Neuronal stem cell (in vitro differentiated cells): ENCODE data around the gene BCR.

Source experiments
- DNase-seq: peaks from one replicate; pipeline ENCODE4 v3.0.0-alpha.2; 2013; ENCODE audit warnings: low spot score
- H2AFZ ChIP-seq: one replicate; pipeline ENCODE4 v1.6.1; 2013; ENCODE audit warnings: mild to moderate bottlenecking, low read length, inconsistent platforms
- H2AK5ac ChIP-seq: 2 replicates; pipeline ENCODE4 v1.6.1; 2013; ENCODE audit warnings: low read depth, mild to moderate bottlenecking, inconsistent platforms, low read length, moderate library complexity, mixed read lengths
- H2BK120ac ChIP-seq: 2 replicates; pipeline ENCODE4 v1.6.1; 2013; ENCODE audit warnings: low read depth, mild to moderate bottlenecking, inconsistent platforms, low read length, moderate library complexity, mixed read lengths
- H2BK12ac ChIP-seq: one replicate; pipeline ENCODE4 v1.6.1; 2013; ENCODE audit warnings: low read length, inconsistent platforms
- H2BK15ac ChIP-seq: 2 replicates; pipeline ENCODE4 v1.6.1; 2013; ENCODE audit warnings: mild to moderate bottlenecking, low read length, inconsistent platforms, mixed read lengths
- H2BK5ac ChIP-seq: one replicate; pipeline ENCODE4 v1.6.1; 2013; ENCODE audit warnings: inconsistent platforms, mild to moderate bottlenecking, low read length, moderate library complexity
- H3K14ac ChIP-seq: one replicate; pipeline ENCODE4 v1.6.1; 2013; ENCODE audit warnings: low read length, inconsistent platforms
- H3K18ac ChIP-seq: 2 replicates; pipeline ENCODE4 v1.6.1; 2013; ENCODE audit warnings: low read length, inconsistent platforms
- H3K23ac ChIP-seq: 2 replicates; pipeline ENCODE4 v1.6.1; 2013; ENCODE audit warnings: low read depth, mild to moderate bottlenecking, mixed read lengths, low read length, inconsistent platforms; ENCODE audit not compliant: poor library complexity
- H3K27ac ChIP-seq: replicated peaks from 3 replicates; pipeline ENCODE4 v1.5.1; 2013; ENCODE audit warnings: low read length, inconsistent platforms
- H3K27me3 ChIP-seq, 3 experiments: 2 replicates each; pipeline ENCODE4 v1.6.1; 2013; ENCODE audit warnings: low read length in 3 of 3, mild to moderate bottlenecking in 2 of 3, inconsistent platforms in 1 of 3, low read depth in 1 of 3, mixed read lengths in 1 of 3, moderate library complexity in 1 of 3; ENCODE audit not compliant: control insufficient read depth in 3 of 3, insufficient read depth in 3 of 3
- H3K36me3 ChIP-seq, 2 donors: replicated peaks in 1 of 2; 2 replicates each; pipeline ENCODE4 v1.6.1; 2013; ENCODE audit warnings: low read length in 2 of 2; ENCODE audit not compliant: control insufficient read depth in 2 of 2, insufficient read depth in 2 of 2
- H3K4ac ChIP-seq: 2 replicates; pipeline ENCODE4 v1.6.1; 2013; ENCODE audit warnings: inconsistent platforms, mild to moderate bottlenecking, low read length, moderate library complexity
- H3K4me1 ChIP-seq, 2 donors: 1 replicate in 1 of 2; 2 replicates in 1 of 2; pipeline ENCODE4 v1.6.1; 2013; ENCODE audit warnings: low read length in 2 of 2, low read depth in 1 of 2; ENCODE audit not compliant: control insufficient read depth in 2 of 2, insufficient read depth in 1 of 2
- H3K4me2 ChIP-seq: one replicate; pipeline ENCODE4 v1.6.1; 2013; ENCODE audit warnings: mild to moderate bottlenecking, low read length, inconsistent platforms; ENCODE audit not compliant: insufficient read depth, poor library complexity, severe bottlenecking
- H3K4me3 ChIP-seq, 2 donors: 2 replicates each; pipeline ENCODE4 v1.5.1; 2013; ENCODE audit warnings: low read length in 2 of 2, mild to moderate bottlenecking in 2 of 2, inconsistent platforms in 1 of 2, moderate library complexity in 1 of 2
- H3K79me1 ChIP-seq: one replicate; pipeline ENCODE4 v1.6.1; 2013; ENCODE audit warnings: low read depth, mild to moderate bottlenecking, inconsistent platforms, low read length, moderate library complexity
- H3K9ac ChIP-seq: one replicate; pipeline ENCODE4 v1.6.1; 2013; ENCODE audit warnings: mild to moderate bottlenecking, low read depth, low read length, inconsistent platforms; ENCODE audit not compliant: poor library complexity
- H3K9me3 ChIP-seq, 2 donors: replicated peaks in 1 of 2; 2 replicates each; pipeline versions ENCODE3 to v1.6.1; 2013; ENCODE audit warnings: low read length in 2 of 2, mild to moderate bottlenecking in 2 of 2, inconsistent platforms in 1 of 2, low read depth in 1 of 2, mixed read lengths in 1 of 2, moderate library complexity in 1 of 2; ENCODE audit not compliant: control insufficient read depth in 2 of 2, insufficient read depth in 1 of 2
- H4K8ac ChIP-seq: one replicate; pipeline ENCODE4 v1.6.1; 2013; ENCODE audit warnings: low read depth, mild to moderate bottlenecking, inconsistent platforms, low read length, moderate library complexity
- H4K91ac ChIP-seq: one replicate; pipeline ENCODE4 v1.6.1; 2013; ENCODE audit warnings: low read length, low read depth, mild to moderate bottlenecking, inconsistent platforms; ENCODE audit not compliant: poor library complexity
- WGBS, 2 donors: extraction: QIAGEN DNeasy Blood & Tissue Kit; methylation state at CpG; one replicate each; pipeline ENCODE4 v1.1.7; 2013; ENCODE audit warnings: missing lambda C conversion rate in 2 of 2, mixed read lengths in 1 of 2; ENCODE audit not compliant: insufficient read length in 2 of 2, insufficient replicate concordance in 1 of 2; ENCODE audit errors: extremely low coverage in 2 of 2; 5-methylcytosine and 5-hydroxymethylcytosine counted together

The BCR gene

GRCh38 chr22:23232094-23232905 is 52.0 kb downstream of the BCR start:
- no peak overlapping the region for H2BK5ac ChIP-seq
- peak overlapping the region; percentile 67 for H3K18ac ChIP-seq
- no peak overlapping the region for H2BK12ac ChIP-seq
- no peak overlapping the region for H3K27ac ChIP-seq
- H3K36me3 ChIP-seq: peaks cover 0 to 4% of the 10 kb centered on the region in 2 donors
- no peak overlapping the region for H3K4ac ChIP-seq
- no peak overlapping the region for H2BK120ac ChIP-seq
- H3K4me3 ChIP-seq: no peak overlapping the region
- no peak overlapping the region for H2AFZ ChIP-seq
- peaks cover 8 to 26% of the 10 kb centered on the region in 2 donors for H3K9me3 ChIP-seq
- no peak overlapping the region for H3K4me2 ChIP-seq
- no peak overlapping the region for H4K91ac ChIP-seq
- H3K23ac ChIP-seq: peak overlapping the region; percentile 81
- no peak for DNase-seq
- H3K27me3 ChIP-seq: no peaks in the 10 kb centered on the region
- H4K8ac ChIP-seq: no peak overlapping the region
- H2BK15ac ChIP-seq: no peak overlapping the region
- H3K79me1 ChIP-seq: peaks cover 19% of the 10 kb centered on the region
- H3K4me1 ChIP-seq: peaks cover 15 to 33% of the 10 kb centered on the region in 2 donors
- no peak overlapping the region for H2AK5ac ChIP-seq
- no peak overlapping the region for H3K9ac ChIP-seq
- no CpG with 5 or more reads among the region's 9 CpGs for WGBS, 2 donors
- H3K14ac ChIP-seq: no peak overlapping the region

- no peak overlapping the region for H3K14ac ChIP-seq
- H3K9me3 ChIP-seq: peaks cover 4 to 19% of the 10 kb centered on the region in 2 donors
- H2BK15ac ChIP-seq: no peak overlapping the region
- no peak overlapping the region for H3K23ac ChIP-seq
- no CpG with 5 or more reads among the region's 11 CpGs for WGBS, 2 donors
- H4K8ac ChIP-seq: no peak overlapping the region
- H2BK120ac ChIP-seq: no peak overlapping the region
- peak overlapping the region; percentile 40 for H2AK5ac ChIP-seq
- H3K4ac ChIP-seq: no peak overlapping the region
- H4K91ac ChIP-seq: no peak overlapping the region
- no peak overlapping the region for H2AFZ ChIP-seq
- H3K4me3 ChIP-seq: no peak overlapping the region
- peak overlapping the region; percentile 44 for H3K18ac ChIP-seq
- H2BK5ac ChIP-seq: no peak overlapping the region
- DNase-seq: no peak
- no peaks in the 10 kb centered on the region for H3K27me3 ChIP-seq
- no peak overlapping the region for H3K27ac ChIP-seq
- no peak overlapping the region for H2BK12ac ChIP-seq
- peaks cover 16 to 39% of the 10 kb centered on the region in 2 donors for H3K4me1 ChIP-seq
- peaks cover 19% of the 10 kb centered on the region for H3K79me1 ChIP-seq
- peaks cover 0 to 4% of the 10 kb centered on the region in 2 donors for H3K36me3 ChIP-seq
- no peak overlapping the region for H3K9ac ChIP-seq
- H3K4me2 ChIP-seq: no peak overlapping the region
Measured at GRCh38 chr22:23233084-23233531, 52.8 kb downstream of the BCR start.

- Histone ChIP-seq H2BK15ac (no peak overlapping the region), H3K9ac (no peak overlapping the region), H3K14ac (peak overlapping the region; percentile 58), H3K9me3 (peaks cover 4 to 11% of the 10 kb centered on the region in 2 donors), H3K79me1 (peaks cover 24% of the 10 kb centered on the region), H2AK5ac (peak overlapping the region; percentile 72), H3K18ac (no peak overlapping the region), H4K8ac (no peak overlapping the region), H3K23ac (no peak overlapping the region), H3K27ac (no peak overlapping the region), H3K4me3 (no peak overlapping the region), H2BK120ac (no peak overlapping the region), H4K91ac (no peak overlapping the region), H2BK5ac (no peak overlapping the region), H3K4ac (peak overlapping the region; percentile 57), H2AFZ (no peak overlapping the region), H2BK12ac (no peak overlapping the region), H3K27me3 (no peaks in the 10 kb centered on the region), H3K4me1 (peaks cover 16 to 39% of the 10 kb centered on the region in 2 donors), H3K36me3 (peaks cover 0 to 4% of the 10 kb centered on the region in 2 donors), H3K4me2 (no peak overlapping the region)
- no CpG with 5 or more reads among the region's 10 CpGs for WGBS, 2 donors
- DNase-seq: no peak
Measured at GRCh38 chr22:23233752-23234408, 53.6 kb downstream of the BCR start.
